ENCODE data around the gene NAP1L4.

Gene NAP1L4

DNA sequence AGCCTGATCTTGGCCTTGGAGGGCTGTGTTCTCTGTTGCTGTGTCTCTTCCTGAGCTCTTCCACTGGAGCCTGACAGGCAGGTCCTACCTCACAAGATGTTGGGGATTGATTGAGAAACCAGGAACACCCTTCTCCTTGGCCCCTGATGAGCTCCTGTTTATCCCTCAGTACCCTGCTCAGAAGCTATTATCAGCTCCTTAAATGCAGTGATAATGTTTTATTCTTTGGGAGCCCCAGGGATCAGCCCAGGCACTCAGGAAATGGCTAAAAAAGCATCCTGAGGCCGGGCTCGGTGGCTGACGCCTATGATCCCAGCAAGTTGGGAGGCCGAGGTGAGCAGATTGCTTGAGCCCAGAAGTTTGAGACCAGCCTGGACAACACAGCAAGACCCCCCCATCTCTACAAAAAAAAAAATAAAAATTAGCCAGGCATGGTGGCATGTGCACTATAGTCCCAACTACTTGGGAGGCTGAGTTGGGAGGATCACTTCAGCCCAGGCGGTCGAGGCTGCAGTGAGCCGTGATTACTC, 58.0 kb downstream of the NAP1L4 start:
- DNase-seq: no peak

- DNase-seq: peak; percentile 68 to 86
Observed at GRCh38 chr11:2933375-2934020, 58.6 kb downstream of the NAP1L4 start.

GRCh38 chr11:2932850-2933251, 59.3 kb downstream of the NAP1L4 start:
- peak in 1 of 2 donors; percentile 71 for DNase-seq

- DNase-seq: no peak
Observed at GRCh38 chr11:2931771-2932738, 60.1 kb downstream of the NAP1L4 start.

GRCh38 chr11:2931420-2931746, 60.7 kb downstream of the NAP1L4 start:
- DNase-seq: no peak

- DNase-seq: peak; percentile 52 to 65
Observed at GRCh38 chr11:2930704-2931419, 61.3 kb downstream of the NAP1L4 start.

- DNase-seq: peak; percentile 31 to 33
Observed at GRCh38 chr11:2929950-2930703, 62.0 kb downstream of the NAP1L4 start.

DNA sequence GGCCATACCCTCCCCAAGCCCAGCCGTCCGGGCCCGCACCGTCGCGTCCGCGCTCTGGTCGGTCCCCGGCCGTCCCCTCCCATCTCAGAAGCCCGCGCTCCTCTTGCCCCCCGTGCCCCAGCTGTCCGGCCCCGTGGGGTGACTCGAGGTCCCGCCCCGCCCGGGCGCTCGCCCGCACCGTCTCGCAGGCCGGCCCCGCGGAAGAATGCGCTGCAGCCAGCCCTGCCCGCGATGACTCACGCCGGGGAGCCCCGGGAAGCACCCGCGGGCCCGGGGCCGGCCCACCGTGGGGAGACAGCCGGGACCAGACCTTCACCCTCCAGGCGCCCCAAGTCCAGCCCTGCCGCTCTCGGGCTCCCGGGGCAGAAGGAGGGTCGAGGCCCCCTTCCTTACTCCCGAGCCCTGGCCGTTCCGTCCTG, 62.6 kb downstream of the NAP1L4 start:
- peak in 1 of 2 donors; percentile 67 for DNase-seq

DNA sequence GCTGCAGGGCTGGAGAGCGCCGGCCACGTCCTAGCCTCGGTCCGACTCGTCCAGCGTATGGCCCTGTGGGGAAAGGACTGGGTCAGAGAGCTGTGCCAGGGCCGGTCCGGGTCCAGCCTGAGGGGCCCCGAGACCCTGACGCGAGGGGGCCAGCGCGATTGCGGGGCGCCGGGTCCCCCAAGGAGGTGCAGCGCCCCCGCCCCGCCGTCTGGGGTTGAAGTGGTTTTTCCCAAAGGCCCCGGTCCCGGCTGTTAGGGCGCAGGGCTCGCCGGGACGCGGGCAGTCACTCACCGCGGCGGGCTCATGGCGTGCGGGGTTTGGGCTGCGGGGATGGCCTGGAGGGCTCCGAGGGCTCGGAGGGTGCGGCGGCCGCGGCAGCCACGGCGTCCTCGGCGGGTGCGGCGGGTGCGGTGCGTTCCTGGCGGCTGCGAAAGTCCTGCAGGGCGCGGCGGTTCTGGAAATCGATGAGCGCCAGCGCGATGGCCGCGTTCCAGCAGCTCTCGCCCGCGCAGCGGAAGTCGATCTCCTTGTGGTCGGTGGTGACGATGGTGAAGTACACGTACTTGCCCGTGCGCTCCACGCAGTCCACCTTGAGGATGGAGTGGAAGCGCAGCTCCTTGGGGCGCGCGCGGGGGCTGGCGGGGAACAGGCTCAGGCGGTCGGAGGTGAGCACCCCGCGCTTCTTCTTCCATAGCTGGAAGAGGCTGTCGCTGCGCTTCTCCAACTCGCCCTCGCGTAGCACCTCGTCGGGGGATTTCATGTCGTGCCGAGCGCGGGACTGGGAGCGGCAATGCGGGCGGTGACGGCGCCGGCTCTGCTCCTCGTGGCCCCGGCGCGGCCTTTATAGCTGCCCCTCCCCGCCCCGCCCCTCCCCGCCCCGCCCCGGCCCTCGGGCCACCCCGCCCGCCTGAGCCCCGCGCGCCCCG, 63.3 kb downstream of the NAP1L4 start, which contains the start of gene PHLDA2:
TSS of gene PHLDA2 (minus strand) at position 816 of the 926 bp plus-strand sequence. CDS start at position 760, 56 bp downstream.
- DNase-seq: peak; percentile 63 to 64

DNA sequence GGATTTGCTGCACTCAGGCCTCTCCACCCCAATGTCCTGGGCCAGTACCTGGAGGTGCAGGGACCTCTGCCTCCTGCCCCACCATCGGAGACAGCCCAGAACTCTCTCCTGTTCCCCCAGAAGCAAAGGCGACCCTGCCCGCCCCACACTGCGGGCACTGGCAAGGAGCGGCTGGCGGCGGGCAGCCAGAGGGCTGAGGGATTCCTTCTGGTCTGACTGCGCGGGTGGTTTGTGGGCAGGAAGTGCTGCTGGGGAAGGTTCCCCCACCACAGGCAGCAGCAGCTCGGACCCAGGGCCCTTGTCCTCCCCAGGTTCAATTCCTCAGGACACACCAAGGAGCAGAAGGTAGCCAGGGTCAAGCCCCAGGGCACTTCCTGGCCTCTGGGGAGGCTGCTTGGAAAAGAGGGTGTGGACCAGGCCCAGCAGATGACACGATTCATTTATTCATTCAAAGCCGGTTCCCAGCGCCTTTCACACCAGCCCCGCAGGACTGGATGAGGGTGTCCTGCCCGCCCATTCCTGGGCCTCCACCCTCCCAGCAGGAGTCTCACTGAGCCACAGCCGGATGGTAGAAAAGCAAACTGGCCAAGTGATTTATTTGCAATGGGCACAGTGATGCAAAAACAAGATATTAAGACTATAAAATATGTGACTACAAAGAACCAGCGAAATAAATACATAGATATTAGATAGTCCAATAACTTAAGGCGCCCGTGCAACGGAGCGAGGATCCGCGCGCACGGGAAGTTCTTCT, 64.1 kb downstream of the NAP1L4 start:
- no peak for DNase-seq

GRCh38 chr11:2927121-2927800, 64.9 kb downstream of the NAP1L4 start:
- DNase-seq: no peak

DNA sequence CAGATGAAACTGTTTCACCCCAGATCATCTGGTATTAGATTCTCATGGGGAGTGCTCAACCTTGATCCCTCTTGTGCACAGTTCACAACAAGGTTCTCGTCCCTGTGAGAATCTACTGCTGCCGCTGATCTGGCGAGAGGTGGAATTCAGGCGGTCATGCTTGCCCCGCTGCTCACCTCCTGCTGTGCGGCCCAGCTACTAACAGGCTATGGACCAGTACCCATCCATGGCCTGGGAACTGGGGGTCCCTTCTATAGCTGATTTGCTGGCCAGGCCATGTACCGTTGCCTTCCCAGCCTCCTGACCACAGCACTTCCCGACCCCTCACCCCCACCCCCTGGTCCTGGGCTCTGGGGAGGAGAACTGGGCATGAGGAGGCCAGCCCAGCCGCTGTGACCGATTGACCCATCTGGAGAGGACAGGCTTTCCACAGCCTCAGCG, 65.5 kb downstream of the NAP1L4 start:
- no peak for DNase-seq

DNA sequence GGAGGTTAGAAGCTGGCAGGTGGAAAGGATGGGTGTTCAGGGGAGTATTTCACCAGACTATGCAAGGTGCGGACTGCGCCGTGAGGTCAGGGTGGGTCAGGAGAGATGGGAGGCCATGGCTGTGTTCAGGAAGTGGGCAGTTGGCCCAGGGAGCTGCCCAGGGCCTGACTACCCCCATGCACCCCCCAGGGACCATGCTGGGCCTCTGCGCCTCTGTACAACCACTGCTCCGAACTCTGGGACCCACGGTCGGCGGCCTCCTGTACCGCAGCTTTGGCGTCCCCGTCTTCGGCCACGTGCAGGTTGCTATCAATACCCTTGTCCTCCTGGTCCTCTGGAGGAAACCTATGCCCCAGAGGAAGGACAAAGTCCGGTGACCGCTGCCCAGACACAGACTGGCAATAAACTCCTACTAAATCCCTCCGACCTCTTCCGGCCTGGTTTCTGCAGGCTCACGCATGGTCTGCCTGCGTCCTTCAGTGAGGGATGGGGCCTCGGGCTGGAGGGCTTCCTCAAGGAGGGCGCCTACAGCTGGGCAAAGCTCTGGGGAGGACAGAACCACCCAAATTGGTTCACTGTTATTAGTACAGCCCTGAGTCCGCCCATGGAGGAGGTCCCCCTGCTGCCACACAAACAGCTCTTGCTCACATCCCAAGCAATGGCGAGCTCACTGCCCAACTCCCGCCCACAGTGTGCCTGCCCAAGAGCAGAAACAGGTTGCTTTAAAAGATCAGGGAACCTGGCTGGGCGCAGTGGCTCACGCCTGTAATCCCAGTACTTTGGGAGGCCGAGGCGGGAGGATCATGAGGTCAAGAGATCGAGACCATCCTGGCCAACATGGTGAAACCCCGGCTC, 67.1 kb downstream of the NAP1L4 start:
- no peak for DNase-seq

- DNase-seq: no peak
Observed at GRCh38 chr11:2924381-2924780, 67.7 kb downstream of the NAP1L4 start.

DNA sequence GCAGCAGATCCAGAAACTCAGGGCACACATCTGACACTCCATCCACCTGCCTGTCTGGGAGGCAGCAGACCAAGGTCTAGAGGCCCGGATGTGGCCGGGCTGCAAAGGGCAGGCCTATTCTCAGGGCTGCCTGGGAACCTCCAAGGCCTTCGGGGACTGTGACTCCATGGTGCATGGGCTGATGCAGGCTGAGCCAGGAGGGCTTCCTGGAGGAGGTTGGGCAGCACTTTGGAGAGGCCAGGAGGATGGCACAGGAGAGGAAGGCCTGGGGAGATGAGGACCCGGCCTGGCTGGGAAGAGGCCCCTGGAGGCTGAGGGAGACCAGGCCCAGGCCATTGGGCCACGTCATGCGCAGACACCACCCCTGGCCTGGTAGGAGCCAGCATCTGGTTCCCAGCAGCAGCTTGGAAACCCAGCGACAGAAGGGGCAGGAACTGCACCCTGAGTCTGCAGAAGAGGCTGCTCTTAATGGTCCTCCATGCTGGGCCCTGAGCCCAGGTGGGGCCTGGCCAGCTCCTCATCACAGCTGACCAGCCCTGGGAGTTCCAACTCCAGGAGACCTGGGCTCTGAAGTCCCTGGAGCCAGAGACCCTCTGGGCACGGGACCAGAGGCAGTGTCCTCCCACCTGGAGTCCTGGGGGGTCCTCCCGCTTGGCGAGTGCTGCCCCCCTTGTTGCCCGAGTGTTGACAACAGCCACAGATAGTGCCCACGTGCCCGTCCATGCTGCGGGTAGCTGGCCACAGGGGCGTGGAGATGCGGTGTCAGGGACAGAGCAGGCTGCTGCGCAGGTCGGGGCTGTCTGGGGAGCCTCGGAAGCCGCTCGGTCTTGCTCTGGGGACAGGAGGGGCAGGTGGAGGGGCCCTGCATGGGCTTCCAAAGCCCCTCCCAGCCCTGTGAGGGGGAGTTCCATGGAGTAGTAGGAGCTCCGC, 68.4 kb downstream of the NAP1L4 start:
- no peak for DNase-seq

DNA sequence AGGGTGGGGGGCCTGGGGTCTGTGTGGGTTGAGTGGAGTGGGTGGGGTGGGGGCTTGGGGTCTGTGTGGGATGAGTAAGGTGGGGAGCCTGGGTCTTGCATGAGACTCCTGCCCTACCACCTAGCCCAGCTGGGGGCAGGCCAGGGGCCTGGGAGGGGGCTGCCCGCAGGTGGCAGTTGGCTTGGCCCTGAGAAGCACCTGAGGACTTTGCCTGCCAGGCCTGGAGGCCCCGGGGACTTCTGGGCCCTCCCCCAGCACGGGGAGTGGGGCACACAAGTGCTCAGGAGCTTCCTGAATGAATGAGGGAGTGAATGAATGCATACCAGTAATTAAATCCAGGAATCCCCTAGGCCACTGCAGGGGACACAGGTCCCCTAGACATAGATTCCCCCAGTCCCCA, 69.5 kb downstream of the NAP1L4 start:
- no peak for DNase-seq

- no peak for DNase-seq
Observed at GRCh38 chr11:2921742-2922493, 70.2 kb downstream of the NAP1L4 start.

Measured in CD4-positive, alpha-beta T cell treated with Interleukin-4 for 1 hour (primary cell).